ENCODE data around the gene ERP27. TPM values are rescaled to one million over a fixed set of nuclear protein-coding genes. Genes with fewer than 3 reads are reported as not detected.

The ERP27 gene
- total and polyA plus RNA-seq, 2 experiments from 2014 or later, result 48.0 to 53.7 TPM

DNA sequence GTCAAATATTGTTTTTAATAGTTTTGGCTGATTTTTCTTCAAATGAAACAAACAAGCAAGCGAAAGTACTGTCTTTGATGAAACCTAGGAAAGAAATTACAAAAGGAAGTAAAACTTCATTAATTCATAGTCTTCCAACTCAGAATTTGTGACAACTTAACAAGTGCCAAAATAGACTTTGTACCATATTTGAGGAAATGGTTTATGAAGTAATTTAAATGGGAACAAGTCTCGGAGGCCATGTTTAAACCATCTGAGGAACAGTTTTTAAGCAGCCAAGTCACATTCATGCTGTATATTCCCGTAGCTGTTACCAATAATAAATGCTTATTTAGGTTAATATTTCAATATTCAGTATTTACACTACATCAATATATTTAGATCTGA is 23.8 kb upstream of the ERP27 start:
- DNase-seq (ENCODE audit: low spot score), result no peak
- Histone ChIP-seq H3K36me3 (replicated peaks; ENCODE audit: insufficient read depth, low read depth) (no peaks in the 10 kb centered on the region), H3K9me2 (replicated peaks; ENCODE audit: insufficient read depth) (no peaks in the 10 kb centered on the region), H3K27ac (no peak overlapping the region), H3K79me2 (no peaks in the 10 kb centered on the region), H4K20me1 (ENCODE audit: insufficient read depth, poor library complexity, severe bottlenecking) (no peaks in the 10 kb centered on the region), H2AFZ (no peak overlapping the region), H3K27me3 (no peaks in the 10 kb centered on the region), H3K4me3 (no peak overlapping the region), H3K4me1 (ENCODE audit: insufficient read depth) (no peaks in the 10 kb centered on the region), H3K9me3 (ENCODE audit: low read depth) (no peaks in the 10 kb centered on the region), H3K4me2 (no peak overlapping the region)
- no peak for TF ChIP-seq EZH2phosphoT487 (IDR thresholded peaks at IDR 0.05; ENCODE audit: low read depth, severe bottlenecking, unreplicated experiment)
- TF ChIP-seq EZH2 (IDR thresholded peaks at IDR 0.05; ENCODE audit: borderline replicate concordance), result no peak
- TF ChIP-seq, protein P1, sequence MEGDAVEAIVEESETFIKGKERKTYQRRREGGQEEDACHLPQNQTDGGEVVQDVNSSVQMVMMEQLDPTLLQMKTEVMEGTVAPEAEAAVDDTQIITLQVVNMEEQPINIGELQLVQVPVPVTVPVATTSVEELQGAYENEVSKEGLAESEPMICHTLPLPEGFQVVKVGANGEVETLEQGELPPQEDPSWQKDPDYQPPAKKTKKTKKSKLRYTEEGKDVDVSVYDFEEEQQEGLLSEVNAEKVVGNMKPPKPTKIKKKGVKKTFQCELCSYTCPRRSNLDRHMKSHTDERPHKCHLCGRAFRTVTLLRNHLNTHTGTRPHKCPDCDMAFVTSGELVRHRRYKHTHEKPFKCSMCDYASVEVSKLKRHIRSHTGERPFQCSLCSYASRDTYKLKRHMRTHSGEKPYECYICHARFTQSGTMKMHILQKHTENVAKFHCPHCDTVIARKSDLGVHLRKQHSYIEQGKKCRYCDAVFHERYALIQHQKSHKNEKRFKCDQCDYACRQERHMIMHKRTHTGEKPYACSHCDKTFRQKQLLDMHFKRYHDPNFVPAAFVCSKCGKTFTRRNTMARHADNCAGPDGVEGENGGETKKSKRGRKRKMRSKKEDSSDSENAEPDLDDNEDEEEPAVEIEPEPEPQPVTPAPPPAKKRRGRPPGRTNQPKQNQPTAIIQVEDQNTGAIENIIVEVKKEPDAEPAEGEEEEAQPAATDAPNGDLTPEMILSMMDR (IDR thresholded peaks at IDR 0.05; ENCODE audit: poor library complexity), result no peak
- 93% methylated on average over 3 of the region's 3 CpGs for WGBS (ENCODE audit: low lambda C conversion rate, missing lambda C conversion rate)

DNA sequence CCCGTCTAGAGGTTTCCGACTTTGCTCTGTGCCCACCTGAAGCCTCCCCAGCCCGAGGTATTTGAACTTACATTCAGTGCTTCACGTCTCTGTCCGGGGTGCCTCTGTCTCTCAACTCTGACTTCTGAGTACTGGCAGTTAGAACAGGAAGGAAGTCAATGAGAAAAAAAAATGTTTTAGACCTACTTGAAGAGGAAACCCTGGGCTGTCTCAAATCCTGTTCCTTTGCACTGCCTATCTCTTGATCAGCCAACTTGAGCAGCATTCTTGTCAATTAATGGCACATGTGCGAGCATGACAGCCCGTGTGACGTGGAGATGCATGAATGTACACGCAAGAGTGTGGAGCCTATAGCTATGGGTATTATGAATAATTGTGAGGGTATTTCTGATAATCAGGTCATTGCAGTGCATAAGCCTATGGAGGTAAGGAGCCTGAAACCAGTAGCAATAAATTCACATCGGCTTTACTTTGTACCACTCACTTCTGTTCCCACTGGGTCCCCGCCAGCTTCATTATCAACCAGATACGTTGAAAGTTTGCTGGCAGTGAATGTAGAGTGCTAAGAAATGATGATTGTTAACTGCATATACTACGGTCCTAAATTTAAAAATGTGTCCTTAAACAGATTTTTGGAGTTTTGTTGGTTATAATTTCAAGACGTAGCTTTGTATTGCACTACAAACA is 23.3 kb upstream of the ERP27 start, which contains the start of gene ARHGDIB:
Gene ARHGDIB, minus strand, starts transcription at position 136 of the 687 bp plus-strand sequence. CDS start 10,889 bp downstream, outside the sequence.
- Histone ChIP-seq H3K4me3 (no peak within 1 kb of the TSS), H3K27me3 (no peaks in the 10 kb centered on the region), H3K4me2 (peak within 1 kb of the TSS; percentile 10), H4K20me1 (ENCODE audit: insufficient read depth, poor library complexity, severe bottlenecking) (no peaks in the 10 kb centered on the region), H3K36me3 (replicated peaks; ENCODE audit: insufficient read depth, low read depth) (no peaks in the 10 kb centered on the region), H3K9me2 (replicated peaks; ENCODE audit: insufficient read depth) (no peaks in the 10 kb centered on the region), H3K27ac (peak within 1 kb of the TSS; percentile 6), H2AFZ (no peak within 1 kb of the TSS), H3K4me1 (ENCODE audit: insufficient read depth) (no peaks in the 10 kb centered on the region), H3K79me2 (no peaks in the 10 kb centered on the region), H3K9me3 (ENCODE audit: low read depth) (no peaks in the 10 kb centered on the region)
- TF ChIP-seq EZH2phosphoT487 (IDR thresholded peaks at IDR 0.05; ENCODE audit: low read depth, severe bottlenecking, unreplicated experiment) (no peak), EZH2 (IDR thresholded peaks at IDR 0.05; ENCODE audit: borderline replicate concordance) (no peak)
- TF ChIP-seq, protein P1 (IDR thresholded peaks at IDR 0.05; ENCODE audit: poor library complexity), result no peak
- WGBS (ENCODE audit: low lambda C conversion rate, missing lambda C conversion rate), result 81% methylated on average over 14 of the region's 14 CpGs
- DNase-seq (ENCODE audit: low spot score), result no peak

DNA sequence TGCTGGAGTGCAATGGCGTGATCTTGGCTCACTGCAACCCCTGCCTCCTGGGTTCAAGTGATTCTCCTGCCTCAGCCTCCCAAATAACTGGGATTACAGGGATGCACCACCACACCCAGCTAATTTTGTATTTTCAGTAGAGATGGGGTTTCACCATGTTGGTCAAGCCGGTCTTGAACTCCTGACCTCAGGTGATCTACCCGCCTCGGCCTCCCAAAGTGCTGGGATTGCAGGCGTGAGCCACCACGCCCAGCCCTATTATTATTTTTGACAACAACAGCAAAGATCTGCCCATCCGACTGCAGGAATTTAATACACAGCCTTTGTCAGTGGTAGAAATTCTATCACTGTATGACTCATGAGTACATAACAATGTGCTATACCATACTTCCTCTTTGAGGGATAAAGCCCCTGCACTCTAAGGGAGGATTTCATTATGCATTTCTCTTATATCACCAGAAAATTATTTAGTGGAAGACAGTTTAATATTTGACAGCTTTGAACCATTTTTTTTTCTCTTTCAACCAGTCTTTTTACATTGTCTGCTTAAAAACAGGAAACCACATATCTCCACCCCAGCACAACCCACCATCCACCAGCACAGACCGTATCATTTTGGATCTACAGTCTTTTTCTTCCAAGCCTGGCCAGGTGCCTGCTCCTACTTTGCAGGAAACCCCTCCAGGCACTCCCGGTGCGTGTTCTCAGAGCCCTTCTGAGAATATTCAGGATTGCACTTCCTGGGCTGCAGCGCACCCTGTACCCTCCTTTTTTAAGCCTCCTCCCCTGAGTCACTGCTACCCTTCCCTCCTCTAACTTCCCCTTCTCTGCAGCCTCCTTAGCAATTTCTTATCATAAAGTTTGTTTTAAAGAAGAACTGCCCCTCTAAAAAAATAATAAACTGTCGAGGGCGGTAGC is 22.5 kb upstream of the ERP27 start:
- Histone ChIP-seq H2AFZ (no peak overlapping the region), H3K27me3 (no peaks in the 10 kb centered on the region), H3K9me2 (replicated peaks; ENCODE audit: insufficient read depth) (no peaks in the 10 kb centered on the region), H3K36me3 (replicated peaks; ENCODE audit: insufficient read depth, low read depth) (no peaks in the 10 kb centered on the region), H3K4me2 (peak overlapping the region; percentile 10), H3K9me3 (ENCODE audit: low read depth) (no peaks in the 10 kb centered on the region), H3K27ac (peak overlapping the region; percentile 6), H3K4me1 (ENCODE audit: insufficient read depth) (no peaks in the 10 kb centered on the region), H3K4me3 (no peak overlapping the region), H3K79me2 (no peaks in the 10 kb centered on the region), H4K20me1 (ENCODE audit: insufficient read depth, poor library complexity, severe bottlenecking) (no peaks in the 10 kb centered on the region)
- TF ChIP-seq, protein P1 (IDR thresholded peaks at IDR 0.05; ENCODE audit: poor library complexity), result no peak
- no peak for TF ChIP-seq EZH2phosphoT487 (IDR thresholded peaks at IDR 0.05; ENCODE audit: low read depth, severe bottlenecking, unreplicated experiment)
- no peak for TF ChIP-seq EZH2 (IDR thresholded peaks at IDR 0.05; ENCODE audit: borderline replicate concordance)
- 76% methylated on average over 13 of the region's 13 CpGs for WGBS (ENCODE audit: low lambda C conversion rate, missing lambda C conversion rate)
- DNase-seq (ENCODE audit: low spot score), result no peak

All from hepatocyte (in vitro differentiated cells).